Measurements from ENCODE around the gene ADARB1.
"Not testable (repeated sequence)": the region's sequence is repeated elsewhere in the genome, so short reads cannot be mapped to it uniquely, and the experiment has no call there.

The ADARB1 gene

GRCh38 chr21:45074048-45074817 is at the start of gene ADARB1:
Gene ADARB1 (plus strand): TSS chr21:45074580. CDS start chr21:45171657, 97,077 bp downstream.
- DNase-seq, result peak; percentile 44

DNA sequence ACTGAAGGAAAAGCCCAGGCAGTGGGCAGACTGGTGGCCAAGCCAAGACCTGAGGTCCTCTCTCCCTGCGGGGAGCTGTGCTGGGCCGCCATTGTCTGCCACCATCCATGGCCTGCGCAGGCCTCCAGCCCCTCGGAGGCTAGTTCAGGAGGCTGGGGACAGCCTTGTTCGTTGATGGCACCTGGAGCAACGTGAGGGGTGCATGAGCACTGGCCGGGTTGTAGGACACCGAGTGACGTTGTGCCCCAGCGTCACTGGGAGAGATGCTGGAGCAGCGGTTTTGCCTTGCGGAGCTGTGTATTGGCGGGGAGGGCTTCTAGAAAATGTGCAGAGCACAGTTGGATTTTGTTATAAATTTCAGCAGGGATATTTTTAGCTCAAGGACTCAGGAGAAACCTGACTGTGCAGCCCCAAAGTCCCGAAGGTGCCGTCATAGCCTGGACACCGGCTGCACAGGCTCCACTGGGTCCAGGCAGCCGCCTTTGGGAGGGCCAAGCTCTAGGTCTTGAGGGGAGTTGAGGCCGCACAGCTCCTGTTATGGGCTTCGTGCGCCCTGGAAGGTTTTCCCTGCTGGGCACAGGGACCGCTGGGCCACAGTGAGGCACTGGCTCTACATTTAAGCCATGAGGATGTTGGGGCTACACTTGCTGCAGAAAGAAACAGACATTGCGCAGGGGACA is 48.2 kb upstream of the ADARB1 start:
- no peak for DNase-seq

- no peak for DNase-seq
Measured at GRCh38 chr21:45026826-45027225, 47.6 kb upstream of the ADARB1 start.

DNA sequence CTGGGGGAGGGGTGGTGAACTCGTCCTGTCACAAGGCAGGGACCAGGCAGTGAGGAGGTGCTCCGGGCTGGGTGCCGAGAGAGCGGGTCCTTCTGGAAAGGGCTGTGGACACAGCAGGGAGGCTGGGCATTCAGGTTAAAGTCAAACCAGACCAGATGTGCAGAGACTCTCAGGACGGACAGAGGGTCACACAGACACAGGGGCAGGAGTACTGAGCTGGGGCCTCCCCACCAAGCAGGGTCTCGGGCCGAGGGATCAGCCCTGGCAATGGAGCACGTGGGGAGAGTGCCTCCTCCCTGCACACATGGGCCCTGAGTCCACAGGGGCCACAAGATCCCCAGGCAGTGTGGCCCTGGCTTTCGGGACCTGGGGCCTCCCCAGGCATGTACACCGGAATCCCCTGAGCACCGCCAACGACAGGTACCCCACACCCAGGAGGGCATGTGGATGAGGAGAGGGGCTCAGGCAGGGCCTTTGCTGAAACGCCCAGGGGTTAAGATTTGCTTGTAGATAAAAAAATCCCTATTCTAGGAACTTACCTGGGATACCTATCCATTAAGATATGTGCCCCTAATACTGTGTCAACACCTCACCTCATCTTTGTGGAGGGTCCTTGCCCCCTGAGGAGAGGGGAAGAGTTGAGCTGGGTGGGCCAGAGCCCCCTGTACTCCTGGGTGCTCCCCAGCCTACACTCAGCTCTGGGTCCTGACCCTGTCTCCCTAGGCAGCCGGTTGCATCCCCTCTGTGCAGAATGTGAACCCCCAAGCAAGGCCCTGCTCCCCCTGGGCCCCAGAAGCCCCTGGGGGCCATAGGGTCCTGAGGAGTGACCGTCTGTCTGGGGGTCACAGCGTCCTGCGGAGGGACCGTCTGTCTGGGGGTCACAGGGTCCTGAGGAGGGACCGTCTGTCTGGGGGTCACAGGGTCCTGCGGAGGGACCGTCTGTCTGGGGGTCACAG is 46.9 kb upstream of the ADARB1 start:
- no peak for DNase-seq

GRCh38 chr21:45028645-45029044 is 45.7 kb upstream of the ADARB1 start:
- DNase-seq, result not testable (repeated sequence)

DNA sequence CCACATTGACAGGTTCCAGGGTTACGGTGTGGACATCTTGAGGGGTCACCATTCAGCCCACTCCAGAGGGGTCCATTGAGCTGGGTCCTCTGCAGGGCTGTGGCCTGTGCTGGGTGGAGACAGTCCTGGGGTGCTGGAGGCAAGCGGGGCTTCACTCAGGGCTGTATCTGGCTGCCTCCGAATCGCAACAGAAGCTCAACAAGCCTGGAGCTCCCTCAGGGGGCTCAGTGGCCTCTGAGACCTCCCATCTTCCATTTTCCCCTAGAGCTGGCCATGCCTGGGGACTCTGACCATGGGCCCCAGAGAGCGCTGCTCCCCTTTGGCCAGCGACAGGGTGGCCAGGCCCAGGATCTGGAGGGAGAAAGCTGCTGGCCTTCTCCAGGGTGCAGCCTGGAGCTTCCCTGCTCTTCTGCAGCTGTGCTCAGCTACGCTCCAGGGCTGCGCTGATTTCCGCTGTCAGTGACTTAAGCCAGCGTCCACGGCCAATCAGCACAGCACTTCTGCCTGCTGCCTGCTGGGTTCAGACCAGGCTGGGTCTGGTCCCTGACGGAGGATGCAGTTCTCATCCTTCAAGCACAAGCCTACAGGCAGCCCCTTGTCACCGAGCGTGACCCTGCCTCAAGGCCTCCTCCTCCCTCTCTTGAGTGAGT is 45.0 kb upstream of the ADARB1 start:
- no peak for DNase-seq

DNA sequence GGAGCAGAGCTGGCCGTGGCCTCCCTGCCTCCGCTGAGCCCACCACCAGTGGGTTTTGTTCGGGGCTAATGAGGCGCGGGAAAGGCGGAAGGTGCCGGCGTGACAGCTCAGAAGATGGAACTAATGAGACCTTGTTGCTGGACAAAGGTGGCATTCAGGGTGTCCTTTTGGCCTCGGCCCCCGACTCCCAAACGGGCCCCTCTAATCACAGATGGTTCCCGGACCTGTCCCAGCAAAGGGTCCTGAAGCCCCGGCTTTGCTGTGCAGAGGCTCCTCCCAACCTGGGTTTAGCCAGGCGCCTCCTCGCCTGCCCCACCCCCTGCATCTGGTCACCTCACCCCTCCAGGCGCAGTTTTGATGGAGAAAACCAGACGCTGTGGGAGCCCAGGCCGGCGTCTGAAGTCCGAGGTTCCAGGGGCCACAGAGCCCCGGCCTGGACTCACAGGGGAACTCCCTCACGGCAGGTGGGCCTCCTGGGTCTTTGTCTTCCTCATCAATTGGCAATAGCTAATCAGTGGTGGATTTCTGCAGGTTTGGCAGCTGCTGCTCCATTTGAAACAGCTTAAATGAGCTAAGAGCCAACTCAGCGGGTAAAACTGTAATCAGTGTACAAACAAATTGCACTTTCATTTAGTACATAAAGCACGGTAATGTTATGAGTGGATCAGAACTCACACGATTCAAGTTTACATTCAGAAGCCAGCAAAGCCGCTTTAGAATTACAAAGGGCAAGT is 44.3 kb upstream of the ADARB1 start:
- DNase-seq, result no peak

DNA sequence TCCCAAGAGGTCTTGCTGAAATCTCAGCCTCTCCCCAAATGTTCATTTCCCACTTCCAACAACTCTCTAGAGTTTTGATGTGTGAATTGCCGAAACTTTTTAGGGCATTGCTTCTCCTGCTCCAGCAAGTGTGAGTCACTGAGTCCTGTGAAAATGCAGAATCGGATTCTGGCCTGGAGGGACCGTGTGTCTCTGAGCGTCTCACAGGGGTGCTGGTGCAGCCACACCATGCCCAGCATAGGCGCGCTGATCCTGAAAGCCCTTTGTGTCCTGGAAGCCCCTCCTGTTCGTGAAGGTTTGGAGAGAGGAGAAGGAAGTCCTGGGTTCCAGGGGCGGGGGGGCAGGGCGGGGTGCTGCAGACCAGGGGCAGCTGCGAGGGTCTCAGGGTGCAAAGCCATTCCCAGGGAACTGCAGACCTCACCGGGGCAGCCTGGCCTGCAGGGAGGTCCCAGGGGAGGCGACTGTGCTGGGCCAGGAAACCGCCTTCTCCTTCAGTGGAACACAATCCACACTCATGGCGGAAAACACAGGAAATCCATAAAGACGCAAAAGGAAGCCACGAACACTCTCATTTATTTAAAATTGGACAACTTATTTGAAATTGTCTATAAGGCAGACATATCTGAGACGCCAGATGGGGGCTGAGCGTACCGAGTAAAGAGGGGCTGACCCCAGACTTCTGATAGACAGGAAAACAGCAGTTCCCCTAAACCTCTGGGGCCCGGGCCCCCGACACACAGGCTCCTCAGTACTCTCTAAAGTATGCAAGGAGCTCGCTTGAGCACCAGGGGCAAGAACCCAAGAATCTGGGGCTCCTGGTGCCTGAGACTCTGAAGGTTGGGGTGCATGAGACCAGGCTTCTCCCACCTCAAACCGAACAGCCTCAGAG is 43.5 kb upstream of the ADARB1 start:
- DNase-seq, result no peak

GRCh38 chr21:45031571-45032191 is 42.7 kb upstream of the ADARB1 start:
- no peak for DNase-seq

- DNase-seq, result no peak
Measured at GRCh38 chr21:45032332-45032731, 42.0 kb upstream of the ADARB1 start.

DNA sequence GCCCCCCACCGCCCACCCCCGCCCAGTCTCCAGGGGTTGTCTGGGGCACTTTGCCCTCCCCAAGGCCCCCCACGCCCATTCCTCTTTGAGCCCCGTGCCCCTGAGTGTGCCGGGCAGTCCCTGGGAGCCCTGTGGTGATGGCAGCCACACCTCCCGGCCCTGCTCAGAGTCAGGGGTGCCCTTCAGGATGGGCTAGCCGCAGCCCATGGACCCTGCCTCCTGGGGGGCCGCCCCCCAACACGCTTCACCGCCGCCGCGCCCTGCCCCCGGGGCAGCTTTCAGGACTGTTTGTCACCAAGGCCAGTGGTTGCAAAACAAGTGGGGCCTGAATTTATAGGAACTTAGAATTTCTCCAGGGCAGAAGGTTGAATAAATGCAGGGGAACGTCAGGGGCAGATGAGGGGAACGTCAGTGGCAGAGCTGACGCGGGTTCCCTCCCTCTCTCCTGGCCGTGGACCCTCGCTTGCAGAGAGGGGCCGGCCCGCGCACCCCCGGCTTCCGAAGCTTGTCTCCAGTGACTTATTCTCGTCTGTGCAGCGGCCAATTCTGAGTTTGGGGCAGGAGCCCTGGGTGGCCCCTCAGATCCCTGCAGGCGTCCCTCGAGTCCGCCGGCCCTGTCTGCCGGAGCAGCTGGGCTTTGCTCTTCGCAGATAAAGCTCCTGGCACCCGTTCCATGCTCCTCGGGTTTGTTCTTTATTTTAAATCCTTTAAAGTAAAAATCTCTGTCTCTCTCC is 41.2 kb upstream of the ADARB1 start:
- no peak for DNase-seq

- DNase-seq, result no peak
Measured at GRCh38 chr21:45033791-45034555, 40.4 kb upstream of the ADARB1 start.

DNA sequence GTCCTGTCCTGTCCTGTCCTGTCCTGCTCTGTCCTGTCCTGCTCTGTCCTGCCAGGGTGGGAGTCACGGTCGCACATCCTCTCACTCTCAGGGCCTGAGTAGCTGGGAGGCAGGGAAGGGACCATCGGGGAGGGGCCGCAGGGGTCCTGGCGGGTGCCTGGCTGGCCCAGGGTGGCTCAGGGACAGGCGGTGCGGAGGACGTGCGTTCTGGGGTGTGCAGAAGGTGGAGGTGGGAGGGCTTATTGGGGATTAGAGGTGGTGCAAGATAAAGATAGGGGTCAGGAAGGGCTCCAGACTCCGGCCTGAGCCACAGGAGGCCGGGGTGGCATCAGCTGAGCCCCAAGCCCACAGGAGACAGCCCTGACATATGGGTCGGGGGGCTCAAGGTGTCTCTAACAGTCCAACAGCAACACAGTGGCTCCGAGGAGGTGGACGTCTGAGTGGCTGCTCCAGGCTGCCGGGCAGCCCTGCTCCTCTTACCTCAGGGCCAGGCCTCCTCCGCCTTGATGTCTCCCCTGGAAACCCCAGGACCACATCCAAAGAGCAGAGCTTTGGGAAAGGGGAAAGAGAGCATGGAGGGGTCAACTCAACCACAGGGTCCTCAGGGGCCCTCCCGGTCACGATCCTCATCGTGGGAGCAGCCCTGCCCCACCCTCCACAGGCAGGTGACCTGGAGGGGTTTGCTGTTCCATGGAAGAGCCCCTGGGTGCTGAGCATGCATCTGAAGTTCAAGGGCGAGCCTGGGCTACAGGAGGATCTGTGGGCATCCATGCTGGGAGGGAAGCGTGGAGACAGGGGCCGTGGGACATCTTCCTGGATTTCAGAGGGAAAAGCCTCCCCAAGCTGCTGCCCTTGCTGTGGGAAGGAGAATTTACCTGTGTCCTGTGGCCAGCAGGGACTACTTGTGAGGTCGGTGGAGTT is 39.6 kb upstream of the ADARB1 start:
- no peak for DNase-seq

- no peak for DNase-seq
Measured at GRCh38 chr21:45035477-45035848, 38.9 kb upstream of the ADARB1 start.

- no peak for DNase-seq
Measured at GRCh38 chr21:45036630-45037029, 37.8 kb upstream of the ADARB1 start.

GRCh38 chr21:45037986-45038385 is 36.4 kb upstream of the ADARB1 start:
- DNase-seq, result no peak

DNA sequence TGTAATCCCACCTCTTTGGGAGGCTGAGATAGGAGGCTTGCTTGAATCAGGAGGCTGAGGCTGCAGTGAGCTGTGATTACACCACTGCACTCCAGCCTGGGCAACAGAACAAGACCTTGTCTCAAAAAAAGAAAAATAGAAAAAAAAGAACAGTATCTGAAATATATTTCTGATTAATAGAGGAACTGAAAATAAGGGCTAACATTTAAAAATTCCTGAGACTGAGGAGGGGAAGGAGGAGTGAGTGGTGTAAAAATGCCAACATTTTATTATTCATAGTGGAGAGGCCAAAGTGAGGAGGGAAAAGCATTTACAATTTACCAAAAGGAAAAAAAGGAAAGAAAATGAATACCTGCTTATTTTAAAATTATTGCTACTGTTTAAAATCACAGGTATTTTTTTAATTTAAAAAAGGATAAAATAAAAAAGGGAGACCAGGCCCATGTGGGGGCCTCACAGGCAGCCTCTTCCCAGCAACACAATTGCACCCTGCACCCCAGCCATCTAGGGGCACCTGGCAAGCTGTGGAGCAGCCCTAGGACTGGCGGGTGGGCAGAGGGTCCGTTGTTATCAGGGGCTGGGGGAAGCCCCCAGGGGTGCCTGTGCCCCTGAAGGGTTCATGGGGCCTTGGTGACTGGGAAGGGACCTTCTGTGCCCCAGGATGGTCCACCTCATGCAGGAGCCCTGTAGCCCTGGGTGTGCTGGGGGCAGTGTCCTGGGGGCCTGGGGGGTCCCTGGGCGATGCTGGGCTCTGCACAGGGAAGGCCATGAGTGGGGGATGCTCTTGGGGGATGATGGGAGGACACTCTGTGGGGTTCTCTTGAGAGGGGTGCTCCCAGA is 34.8 kb upstream of the ADARB1 start:
- DNase-seq, result no peak
